Osteocyte (in vitro differentiated cells): ENCODE data around the gene CGNL1. TPM values are rescaled to one million over a fixed set of nuclear protein-coding genes. Genes with fewer than 3 reads are reported as not detected.

ENCODE experiments used
- DNase-seq: peaks from one replicate; pipeline ENCODE4 v3.0.0; 2021; ENCODE audit warnings: mixed read lengths; ENCODE audit not compliant: unreplicated experiment; ENCODE audit errors: extremely low spot score
- H3K27ac Mint-ChIP-seq: one replicate; pipeline ENCODE4 v1.8.0; 2021; ENCODE audit warnings: mild to moderate bottlenecking, mixed read lengths; ENCODE audit not compliant: unreplicated experiment
- H3K27me3 Mint-ChIP-seq: one replicate; pipeline ENCODE4 v1.8.0; 2021; ENCODE audit warnings: mixed read lengths; ENCODE audit not compliant: unreplicated experiment
- H3K36me3 Mint-ChIP-seq: one replicate; pipeline ENCODE4 v1.8.0; 2021; ENCODE audit warnings: mixed read lengths; ENCODE audit not compliant: unreplicated experiment
- H3K4me1 Mint-ChIP-seq: one replicate; pipeline ENCODE4 v1.8.0; 2021; ENCODE audit warnings: mixed read lengths; ENCODE audit not compliant: unreplicated experiment
- H3K4me3 Mint-ChIP-seq: one replicate; pipeline ENCODE4 v1.8.0; 2021; ENCODE audit warnings: mild to moderate bottlenecking, moderate library complexity, mixed read lengths; ENCODE audit not compliant: unreplicated experiment
- H3K9me3 Mint-ChIP-seq: one replicate; pipeline ENCODE4 v1.8.0; 2021; ENCODE audit warnings: mixed read lengths; ENCODE audit not compliant: unreplicated experiment
- total RNA-seq: library from RNA; stranded (reverse); gene quantifications from 2 replicates; pipeline ENCODE4 v1.2.1, GENCODE V29; 2021
- TF ChIP-seq, protein P1 (sequence below): fragments of 200-600 bp; sonication (generic); IDR thresholded peaks from 2 replicates; pipeline ENCODE4 v1.5.0; 2021; ENCODE audit warnings: antibody characterized with exemption, mild to moderate bottlenecking, moderate library complexity

Gene CGNL1
- total RNA-seq, 1 donor from 2014 or later, result 6.2 TPM

DNA sequence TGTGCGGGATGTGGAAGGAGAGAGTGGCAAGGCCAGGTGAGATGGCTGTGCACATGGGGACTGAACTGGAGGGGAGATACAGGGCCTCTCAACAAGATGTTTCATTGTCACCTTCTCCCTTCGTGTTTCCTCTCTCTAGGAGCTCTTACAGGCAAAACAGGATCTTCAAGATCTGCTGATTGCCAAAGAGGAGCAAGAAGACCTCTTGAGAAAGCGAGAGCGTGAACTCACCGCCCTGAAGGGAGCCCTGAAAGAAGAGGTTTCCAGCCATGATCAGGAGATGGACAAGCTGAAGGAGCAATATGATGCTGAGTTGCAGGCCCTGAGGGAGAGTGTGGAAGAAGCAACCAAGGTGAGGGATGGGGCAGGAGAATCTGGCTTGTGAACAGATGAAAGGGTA, 85.2 kb downstream of the CGNL1 start:
- TF ChIP-seq, protein P1, sequence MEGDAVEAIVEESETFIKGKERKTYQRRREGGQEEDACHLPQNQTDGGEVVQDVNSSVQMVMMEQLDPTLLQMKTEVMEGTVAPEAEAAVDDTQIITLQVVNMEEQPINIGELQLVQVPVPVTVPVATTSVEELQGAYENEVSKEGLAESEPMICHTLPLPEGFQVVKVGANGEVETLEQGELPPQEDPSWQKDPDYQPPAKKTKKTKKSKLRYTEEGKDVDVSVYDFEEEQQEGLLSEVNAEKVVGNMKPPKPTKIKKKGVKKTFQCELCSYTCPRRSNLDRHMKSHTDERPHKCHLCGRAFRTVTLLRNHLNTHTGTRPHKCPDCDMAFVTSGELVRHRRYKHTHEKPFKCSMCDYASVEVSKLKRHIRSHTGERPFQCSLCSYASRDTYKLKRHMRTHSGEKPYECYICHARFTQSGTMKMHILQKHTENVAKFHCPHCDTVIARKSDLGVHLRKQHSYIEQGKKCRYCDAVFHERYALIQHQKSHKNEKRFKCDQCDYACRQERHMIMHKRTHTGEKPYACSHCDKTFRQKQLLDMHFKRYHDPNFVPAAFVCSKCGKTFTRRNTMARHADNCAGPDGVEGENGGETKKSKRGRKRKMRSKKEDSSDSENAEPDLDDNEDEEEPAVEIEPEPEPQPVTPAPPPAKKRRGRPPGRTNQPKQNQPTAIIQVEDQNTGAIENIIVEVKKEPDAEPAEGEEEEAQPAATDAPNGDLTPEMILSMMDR, result no peak
- no peaks in the 10 kb centered on the region for H3K36me3 Mint-ChIP-seq
- no peak overlapping the region for H3K4me3 Mint-ChIP-seq
- H3K27ac Mint-ChIP-seq, result no peak overlapping the region
- peaks cover 23% of the 10 kb centered on the region for H3K4me1 Mint-ChIP-seq
- no peak for DNase-seq
- H3K27me3 Mint-ChIP-seq, result peaks cover 12% of the 10 kb centered on the region
- no peaks in the 10 kb centered on the region for H3K9me3 Mint-ChIP-seq

DNA sequence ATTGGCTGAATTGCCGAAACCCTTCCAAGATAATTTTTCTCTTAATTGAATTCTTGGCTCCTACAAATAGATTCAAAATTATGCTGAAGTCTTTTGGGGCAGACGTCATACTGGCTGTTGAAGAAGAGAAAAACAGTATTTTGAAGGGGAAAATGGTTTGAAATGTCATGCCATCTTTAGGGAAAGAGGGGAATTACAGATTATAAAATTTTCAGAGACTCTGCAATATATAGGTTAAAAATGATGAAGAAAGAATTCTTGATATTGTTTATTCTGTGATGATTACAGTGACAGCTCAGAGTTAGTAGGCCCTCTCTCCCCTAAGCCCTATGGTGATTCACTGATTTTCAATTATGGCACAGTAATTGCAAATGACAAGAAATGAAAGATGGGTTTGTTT, 86.1 kb downstream of the CGNL1 start:
- no peak for DNase-seq

DNA sequence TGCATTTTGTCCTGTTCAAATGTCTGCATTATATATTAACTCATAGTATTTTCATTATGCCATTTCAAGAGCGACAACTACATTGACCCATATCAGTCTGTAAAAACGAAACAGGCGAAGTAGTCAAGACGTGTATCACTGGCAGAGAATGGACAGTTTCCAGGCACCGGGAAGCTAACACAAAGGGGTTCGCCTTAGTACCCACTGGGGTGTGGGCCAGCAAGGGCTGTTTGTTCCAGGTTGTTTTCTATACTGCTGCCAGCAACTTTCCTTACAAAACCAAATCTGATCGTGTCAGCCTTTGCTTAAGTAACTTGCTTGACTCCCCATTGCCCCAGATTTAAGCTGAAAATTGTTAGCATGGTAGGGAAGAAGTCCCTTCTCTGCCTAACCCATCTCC, 87.1 kb downstream of the CGNL1 start:
- Mint-ChIP-seq H3K4me1 (peaks cover 23% of the 10 kb centered on the region), H3K36me3 (no peaks in the 10 kb centered on the region), H3K27ac (no peak overlapping the region), H3K9me3 (no peaks in the 10 kb centered on the region), H3K4me3 (no peak overlapping the region), H3K27me3 (peaks cover 24% of the 10 kb centered on the region)
- TF ChIP-seq, protein P1, result no peak
- DNase-seq, result no peak

More for the DNA sequence above, 86.1 kb downstream of the CGNL1 start:
- Mint-ChIP-seq H3K36me3 (no peaks in the 10 kb centered on the region), H3K27ac (no peak overlapping the region), H3K27me3 (peaks cover 21% of the 10 kb centered on the region), H3K4me3 (no peak overlapping the region), H3K4me1 (peaks cover 23% of the 10 kb centered on the region), H3K9me3 (no peaks in the 10 kb centered on the region)
- TF ChIP-seq, protein P1, result peak; percentile 54

DNA sequence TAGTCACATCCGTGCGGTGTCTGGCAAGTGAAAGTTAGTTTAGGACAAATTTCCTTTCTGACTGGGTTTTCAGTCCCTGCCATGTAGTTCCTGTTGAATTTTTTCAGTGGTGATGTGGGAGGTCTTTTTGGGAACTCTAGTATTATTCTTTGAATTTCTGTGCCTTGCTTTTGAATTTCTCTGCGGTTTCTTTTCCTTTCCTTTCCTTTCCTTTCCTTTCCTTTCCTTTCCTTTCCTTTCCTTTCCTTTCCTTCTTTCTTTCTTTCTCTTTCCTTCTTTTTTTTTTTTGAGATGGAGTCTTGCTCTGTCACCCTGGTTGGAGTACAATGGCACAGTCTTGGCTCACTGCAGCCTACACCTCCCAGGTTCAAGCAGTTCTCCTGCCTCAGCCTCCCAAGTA, 88.2 kb downstream of the CGNL1 start:
- Mint-ChIP-seq H3K27ac (no peak overlapping the region), H3K4me1 (peaks cover 23% of the 10 kb centered on the region), H3K9me3 (no peaks in the 10 kb centered on the region), H3K4me3 (no peak overlapping the region), H3K36me3 (peaks cover 6% of the 10 kb centered on the region), H3K27me3 (peaks cover 35% of the 10 kb centered on the region)
- TF ChIP-seq, protein P1, result no peak
- no peak for DNase-seq

DNA sequence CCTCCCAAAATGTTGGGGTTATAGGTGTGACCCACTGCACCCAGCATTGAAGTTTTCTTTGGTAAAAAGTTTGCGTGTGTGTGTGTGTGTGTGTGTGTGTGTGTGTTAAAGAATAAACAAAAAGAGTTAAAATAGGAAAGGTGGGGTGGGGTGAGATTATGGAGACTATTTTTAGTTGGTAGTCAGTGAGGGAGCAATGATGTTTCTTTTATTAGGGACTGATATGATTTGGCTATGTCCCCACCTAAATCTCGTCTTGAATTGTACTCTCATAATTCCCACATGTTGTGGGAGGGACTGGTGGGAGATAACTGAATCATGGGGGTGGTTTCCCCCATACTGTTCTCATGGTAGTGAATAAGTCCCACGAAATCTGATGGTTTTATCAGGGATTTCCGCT, 92.2 kb downstream of the CGNL1 start:
- Mint-ChIP-seq H3K4me3 (no peak overlapping the region), H3K4me1 (peaks cover 12% of the 10 kb centered on the region), H3K27ac (no peak overlapping the region), H3K27me3 (peaks cover 71% of the 10 kb centered on the region), H3K9me3 (no peaks in the 10 kb centered on the region), H3K36me3 (peaks cover 6% of the 10 kb centered on the region)
- TF ChIP-seq, protein P1, result no peak
- no peak for DNase-seq
